HG03432 (cell line): ENCODE data around the gene MICA.
A peak's percentile ranks its signal among the peaks of the same experiment; 100 is the strongest.
"Not testable (repeated sequence)": the region's sequence is repeated elsewhere in the genome, so short reads cannot be mapped to it uniquely, and the experiment has no call there.

Experiments used
- ATAC-seq: cut with Tn5 transposase; IDR thresholded peaks from one replicate; pipeline ENCODE4 v1.9.1; 2021; ENCODE audit warnings: mild to moderate bottlenecking, moderate library complexity; ENCODE audit not compliant: unreplicated experiment

The MICA gene

GRCh38 chr6:31452859-31453258 lies 49.5 kb downstream of the MICA start:
- no peak for ATAC-seq

GRCh38 chr6:31453259-31453658 lies 49.9 kb downstream of the MICA start:
- no peak for ATAC-seq

DNA sequence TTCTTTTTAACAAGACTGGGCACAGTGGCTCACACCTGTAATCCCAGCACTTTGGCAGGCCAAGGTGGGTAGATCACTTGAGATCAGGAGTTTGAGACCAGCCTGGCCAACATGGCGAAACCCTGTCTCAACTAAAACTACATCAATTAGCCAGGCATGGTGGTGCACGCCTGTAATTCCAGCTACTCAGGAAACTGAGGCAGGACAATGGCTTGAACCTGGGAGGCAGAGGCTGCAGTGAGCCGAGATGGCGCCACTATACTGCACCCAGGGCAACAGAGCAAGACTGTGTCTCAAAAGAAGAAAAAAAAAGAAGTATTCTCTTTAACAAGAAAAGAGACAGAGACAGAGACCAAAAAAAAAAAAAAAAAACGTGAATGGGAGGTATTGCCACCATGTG lies 56.5 kb downstream of the MICA start:
- ATAC-seq: not testable (repeated sequence)

- ATAC-seq: no peak
Measured at GRCh38 chr6:31460361-31461025, 57.1 kb downstream of the MICA start.

DNA sequence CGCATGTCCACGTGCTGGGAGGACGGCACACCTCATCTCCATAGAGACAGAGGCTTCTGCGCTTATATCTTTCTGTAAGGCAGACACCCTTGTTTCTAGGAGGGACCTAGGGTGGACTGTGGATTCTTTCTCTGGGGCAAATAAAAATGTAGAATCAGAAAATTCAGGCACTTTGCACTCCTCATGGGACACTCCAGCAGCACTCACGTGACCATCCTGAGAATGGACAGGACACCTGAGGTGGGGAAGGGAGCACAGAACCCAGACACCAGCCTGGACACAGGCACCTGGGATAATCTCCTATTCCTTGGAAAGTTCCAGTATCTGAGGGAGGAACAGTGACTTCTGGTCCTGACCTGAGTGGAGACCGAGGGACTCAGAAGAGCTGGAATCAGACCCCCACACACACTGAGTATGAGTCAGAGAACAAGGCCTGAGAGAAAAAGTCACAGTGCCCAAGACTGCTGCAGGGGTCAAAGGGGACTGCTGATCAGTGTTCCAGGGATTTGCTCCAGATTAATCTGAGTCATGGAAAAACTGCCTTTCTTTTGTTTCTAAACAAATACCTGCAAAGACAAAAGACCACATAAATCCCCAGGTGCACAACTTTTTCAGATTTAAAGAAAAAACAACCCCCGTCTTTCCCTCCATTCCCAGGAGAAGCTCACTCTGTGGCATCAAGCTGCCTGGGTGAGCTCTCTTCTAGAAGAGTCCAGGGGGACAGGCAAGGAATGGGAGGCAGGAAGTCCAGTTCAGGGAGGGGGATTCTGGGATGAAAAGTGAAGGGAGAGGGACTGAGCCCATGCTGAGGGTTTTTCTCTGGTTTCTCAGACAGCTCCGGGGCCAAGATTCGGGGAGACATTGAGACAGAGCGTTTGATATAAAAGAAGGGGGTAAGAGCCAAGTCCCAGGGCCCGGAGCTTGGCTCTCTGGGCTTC lies 58.9 kb downstream of the MICA start:
- no peak for ATAC-seq

DNA sequence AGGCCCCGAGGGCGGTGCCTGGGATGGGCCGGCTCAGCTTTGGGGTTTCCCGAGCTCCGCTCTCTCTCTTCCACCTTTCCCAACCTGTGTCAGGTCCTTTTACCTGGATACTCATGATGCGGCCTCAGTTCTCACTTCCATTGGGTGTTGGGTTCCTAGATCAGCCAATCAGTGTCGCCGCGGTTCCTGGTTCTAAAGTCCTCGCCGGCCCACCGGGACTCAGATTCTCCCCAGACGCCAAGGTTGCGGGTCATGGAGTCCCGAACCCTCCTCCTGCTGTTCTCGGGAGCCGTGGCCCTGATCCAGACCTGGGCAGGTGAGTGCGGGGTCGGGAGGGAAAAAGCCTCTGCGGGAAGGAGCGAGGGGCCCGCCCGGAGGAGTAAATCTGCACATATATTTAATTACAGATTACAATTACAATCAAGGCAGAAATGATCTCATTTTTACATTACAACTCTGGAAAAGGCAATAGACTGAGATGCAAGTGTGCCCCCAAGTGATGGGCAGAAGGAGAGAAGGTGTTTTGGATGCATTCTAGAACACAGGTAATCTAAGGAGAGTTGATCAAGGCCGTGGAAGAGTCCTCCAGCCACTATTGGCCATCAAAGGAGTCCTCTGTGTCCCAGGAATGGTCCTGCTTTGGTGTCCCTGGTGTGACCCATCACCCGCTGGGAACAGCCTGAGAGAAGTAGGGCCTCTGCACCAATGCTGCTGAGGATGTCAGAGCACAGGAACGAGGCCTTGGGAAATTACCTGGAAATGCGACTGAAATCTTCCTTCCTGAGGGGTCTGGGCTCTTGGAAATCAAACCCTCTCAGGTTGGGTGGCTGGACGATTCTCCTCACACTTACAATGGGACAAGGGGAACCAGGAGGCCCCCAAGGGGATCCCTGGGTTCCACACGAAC lies 59.8 kb downstream of the MICA start:
- ATAC-seq: peak; percentile 87

- ATAC-seq: no peak
Measured at GRCh38 chr6:31464252-31465184, 61.1 kb downstream of the MICA start.
